ENCODE measurements around the gene C1orf115.
"Not testable (repeated sequence)": the region's sequence is repeated elsewhere in the genome, so short reads cannot be mapped to it uniquely, and the experiment has no call there.

C1orf115 gene

GRCh38 chr1:220715986-220716385, 25.8 kb downstream of the C1orf115 start:
- not testable (repeated sequence) for H2AFZ ChIP-seq (ENCODE audit: low read depth, low read length); H3K4me3 ChIP-seq (ENCODE audit: low read length); H3K4me1 ChIP-seq (ENCODE audit: insufficient read depth, low read length); H3K27me3 ChIP-seq (ENCODE audit: insufficient read depth, low read length); H3K36me3 ChIP-seq (ENCODE audit: insufficient read depth, low read length); H3K9me3 ChIP-seq (ENCODE audit: low read length)

- Histone ChIP-seq H2AFZ (ENCODE audit: low read depth, low read length) (no peak overlapping the region), H3K36me3 (ENCODE audit: insufficient read depth, low read length) (no peaks in the 10 kb centered on the region), H3K27me3 (ENCODE audit: insufficient read depth, low read length) (peaks cover 3% of the 10 kb centered on the region), H3K4me3 (ENCODE audit: low read length) (no peak overlapping the region), H3K4me1 (ENCODE audit: insufficient read depth, low read length) (no peaks in the 10 kb centered on the region), H3K9me3 (ENCODE audit: low read length) (peaks cover 2% of the 10 kb centered on the region)
Observed at GRCh38 chr1:220717800-220718640, 27.9 kb downstream of the C1orf115 start.

- H3K4me1 ChIP-seq (ENCODE audit: insufficient read depth, low read length); H3K9me3 ChIP-seq (ENCODE audit: low read length); H3K36me3 ChIP-seq (ENCODE audit: insufficient read depth, low read length); H3K27me3 ChIP-seq (ENCODE audit: insufficient read depth, low read length); H3K4me3 ChIP-seq (ENCODE audit: low read length); H2AFZ ChIP-seq (ENCODE audit: low read depth, low read length): not testable (repeated sequence)
Observed at GRCh38 chr1:220721266-220721665, 31.1 kb downstream of the C1orf115 start.

- H3K27me3 ChIP-seq (ENCODE audit: insufficient read depth, low read length): peaks cover 3% of the 10 kb centered on the region
- H3K4me3 ChIP-seq (ENCODE audit: low read length): no peak overlapping the region
- no peak overlapping the region for H2AFZ ChIP-seq (ENCODE audit: low read depth, low read length)
- no peaks in the 10 kb centered on the region for H3K36me3 ChIP-seq (ENCODE audit: insufficient read depth, low read length)
- H3K4me1 ChIP-seq (ENCODE audit: insufficient read depth, low read length): no peaks in the 10 kb centered on the region
- H3K9me3 ChIP-seq (ENCODE audit: low read length): no peaks in the 10 kb centered on the region
Observed at GRCh38 chr1:220726634-220727033, 36.5 kb downstream of the C1orf115 start.

- Histone ChIP-seq H3K4me1 (ENCODE audit: insufficient read depth, low read length) (no peaks in the 10 kb centered on the region), H3K4me3 (ENCODE audit: low read length) (no peak overlapping the region), H3K27me3 (ENCODE audit: insufficient read depth, low read length) (peaks cover 2% of the 10 kb centered on the region), H2AFZ (ENCODE audit: low read depth, low read length) (no peak overlapping the region), H3K9me3 (ENCODE audit: low read length) (no peaks in the 10 kb centered on the region), H3K36me3 (ENCODE audit: insufficient read depth, low read length) (no peaks in the 10 kb centered on the region)
Observed at GRCh38 chr1:220727519-220727918, 37.4 kb downstream of the C1orf115 start.

GRCh38 chr1:220730486-220730885, 40.3 kb downstream of the C1orf115 start:
- no peak overlapping the region for H3K4me3 ChIP-seq (ENCODE audit: low read length)
- H3K36me3 ChIP-seq (ENCODE audit: insufficient read depth, low read length): no peaks in the 10 kb centered on the region
- H3K27me3 ChIP-seq (ENCODE audit: insufficient read depth, low read length): no peaks in the 10 kb centered on the region
- H3K9me3 ChIP-seq (ENCODE audit: low read length): no peaks in the 10 kb centered on the region
- no peaks in the 10 kb centered on the region for H3K4me1 ChIP-seq (ENCODE audit: insufficient read depth, low read length)
- H2AFZ ChIP-seq (ENCODE audit: low read depth, low read length): no peak overlapping the region

GRCh38 chr1:220732137-220732536, 42.0 kb downstream of the C1orf115 start:
- no peaks in the 10 kb centered on the region for H3K27me3 ChIP-seq (ENCODE audit: insufficient read depth, low read length)
- H3K4me1 ChIP-seq (ENCODE audit: insufficient read depth, low read length): no peaks in the 10 kb centered on the region
- no peak overlapping the region for H2AFZ ChIP-seq (ENCODE audit: low read depth, low read length)
- H3K9me3 ChIP-seq (ENCODE audit: low read length): no peaks in the 10 kb centered on the region
- no peaks in the 10 kb centered on the region for H3K36me3 ChIP-seq (ENCODE audit: insufficient read depth, low read length)
- H3K4me3 ChIP-seq (ENCODE audit: low read length): no peak overlapping the region

GRCh38 chr1:220732621-220733020, 42.5 kb downstream of the C1orf115 start:
- no peaks in the 10 kb centered on the region for H3K4me1 ChIP-seq (ENCODE audit: insufficient read depth, low read length)
- H3K9me3 ChIP-seq (ENCODE audit: low read length): no peaks in the 10 kb centered on the region
- H2AFZ ChIP-seq (ENCODE audit: low read depth, low read length): peak overlapping the region; percentile 76
- H3K27me3 ChIP-seq (ENCODE audit: insufficient read depth, low read length): no peaks in the 10 kb centered on the region
- no peak overlapping the region for H3K4me3 ChIP-seq (ENCODE audit: low read length)
- H3K36me3 ChIP-seq (ENCODE audit: insufficient read depth, low read length): no peaks in the 10 kb centered on the region

- no peaks in the 10 kb centered on the region for H3K36me3 ChIP-seq (ENCODE audit: insufficient read depth, low read length)
- H3K27me3 ChIP-seq (ENCODE audit: insufficient read depth, low read length): no peaks in the 10 kb centered on the region
- H3K9me3 ChIP-seq (ENCODE audit: low read length): no peaks in the 10 kb centered on the region
- H3K4me3 ChIP-seq (ENCODE audit: low read length): no peak overlapping the region
- H2AFZ ChIP-seq (ENCODE audit: low read depth, low read length): peak overlapping the region; percentile 76
- H3K4me1 ChIP-seq (ENCODE audit: insufficient read depth, low read length): no peaks in the 10 kb centered on the region
Observed at GRCh38 chr1:220733086-220733601, 43.0 kb downstream of the C1orf115 start.

- no peak overlapping the region for H3K4me3 ChIP-seq (ENCODE audit: low read length)
- H3K9me3 ChIP-seq (ENCODE audit: low read length): no peaks in the 10 kb centered on the region
- H3K27me3 ChIP-seq (ENCODE audit: insufficient read depth, low read length): no peaks in the 10 kb centered on the region
- H3K36me3 ChIP-seq (ENCODE audit: insufficient read depth, low read length): no peaks in the 10 kb centered on the region
- no peak overlapping the region for H2AFZ ChIP-seq (ENCODE audit: low read depth, low read length)
- no peaks in the 10 kb centered on the region for H3K4me1 ChIP-seq (ENCODE audit: insufficient read depth, low read length)
Observed at GRCh38 chr1:220734571-220735326, 44.6 kb downstream of the C1orf115 start.

- not testable (repeated sequence) for H3K36me3 ChIP-seq (ENCODE audit: insufficient read depth, low read length); H3K27me3 ChIP-seq (ENCODE audit: insufficient read depth, low read length); H3K4me3 ChIP-seq (ENCODE audit: low read length)
Observed at GRCh38 chr1:220736283-220736682, 46.1 kb downstream of the C1orf115 start.

GRCh38 chr1:220741349-220741748, 51.2 kb downstream of the C1orf115 start:
- no peaks in the 10 kb centered on the region for H3K36me3 ChIP-seq (ENCODE audit: insufficient read depth, low read length)
- peaks cover 4% of the 10 kb centered on the region for H3K27me3 ChIP-seq (ENCODE audit: insufficient read depth, low read length)
- no peaks in the 10 kb centered on the region for H3K4me1 ChIP-seq (ENCODE audit: insufficient read depth, low read length)
- H2AFZ ChIP-seq (ENCODE audit: low read depth, low read length): no peak overlapping the region
- H3K4me3 ChIP-seq (ENCODE audit: low read length): no peak overlapping the region
- no peaks in the 10 kb centered on the region for H3K9me3 ChIP-seq (ENCODE audit: low read length)

More at GRCh38 chr1:220736283-220736682, 46.1 kb downstream of the C1orf115 start:
- H2AFZ ChIP-seq (ENCODE audit: low read depth, low read length); H3K9me3 ChIP-seq (ENCODE audit: low read length); H3K4me1 ChIP-seq (ENCODE audit: insufficient read depth, low read length): not testable (repeated sequence)

- no peak overlapping the region for H3K4me3 ChIP-seq (ENCODE audit: low read length)
- H3K4me1 ChIP-seq (ENCODE audit: insufficient read depth, low read length): no peaks in the 10 kb centered on the region
- H3K27me3 ChIP-seq (ENCODE audit: insufficient read depth, low read length): peaks cover 4% of the 10 kb centered on the region
- H2AFZ ChIP-seq (ENCODE audit: low read depth, low read length): no peak overlapping the region
- no peaks in the 10 kb centered on the region for H3K36me3 ChIP-seq (ENCODE audit: insufficient read depth, low read length)
- H3K9me3 ChIP-seq (ENCODE audit: low read length): no peaks in the 10 kb centered on the region
Observed at GRCh38 chr1:220741825-220742224, 51.7 kb downstream of the C1orf115 start.

Data from neuron (in vitro differentiated cells).